Panc1 (cell line): ENCODE data around the gene PRKCA. TPM values are rescaled to one million over a fixed set of nuclear protein-coding genes. Genes with fewer than 3 reads are reported as not detected.
A peak's percentile ranks its signal among the peaks of the same experiment; 100 is the strongest.

Source experiments
- ATAC-seq: fragments of 200-7000 bp; cut with Tn5 transposase; 2 replicates; pipeline ENCODE4 v1.9.1; 2020; ENCODE audit warnings: mild to moderate bottlenecking, moderate library complexity
- BruUV-seq: library from RNA; stranded (reverse); fragments of 400-500 nt; replicated peaks from 2 replicates; lab custom pipeline; 2021; lab: Mats Ljungman, UMichigan
- CTCF ChIA-PET: fragments of 300-600 bp; sonication (Branson Sonifier 250); formaldehyde crosslinking; loops from one replicate; lab custom pipeline; 2022; ENCODE audit warnings: antibody characterized with exemption; lab: Charles Lee
- POLR2A ChIA-PET: fragments of 300-600 bp; sonication (Branson Sonifier 250); formaldehyde crosslinking; loops from one replicate; lab custom pipeline; 2022; ENCODE audit warnings: antibody characterized with exemption; lab: Charles Lee
- DNase-seq: peaks from one replicate; pipeline ENCODE4 v3.0.0-alpha.2; 2010; ENCODE audit warnings: low read depth, low spot score
- H3K27ac ChIP-seq: 2 replicates; pipeline ENCODE4 v1.5.1; 2011; ENCODE audit warnings: mild to moderate bottlenecking, low read length, inconsistent platforms
- H3K27me3 ChIP-seq: fragments of 200-500 bp; sonication (Bioruptor generic); 2 replicates; pipeline ENCODE4 v1.6.0; 2014; ENCODE audit warnings: low read length, inconsistent platforms; ENCODE audit not compliant: control insufficient read depth, insufficient read depth
- H3K36me3 ChIP-seq: fragments of 200-500 bp; sonication (Bioruptor generic); 2 replicates; pipeline ENCODE4 v1.5.1; 2014; ENCODE audit warnings: inconsistent platforms, mild to moderate bottlenecking, low read length, moderate library complexity; ENCODE audit not compliant: control insufficient read depth, insufficient read depth
- H3K4me1 ChIP-seq: 2 replicates; pipeline ENCODE4 v1.5.1; 2011; ENCODE audit warnings: inconsistent platforms, mild to moderate bottlenecking, low read length, moderate library complexity; ENCODE audit not compliant: control insufficient read depth, insufficient read depth
- H3K4me3 ChIP-seq, 2 experiments: 2 replicates each; pipeline ENCODE4 v1.5.1; 2011 to 2012; ENCODE audit warnings: low read depth in 2 of 2, low read length in 2 of 2, mild to moderate bottlenecking in 2 of 2, inconsistent platforms in 1 of 2, moderate library complexity in 1 of 2
- H3K9me3 ChIP-seq: fragments of 200-500 bp; sonication (Bioruptor generic); 2 replicates; pipeline ENCODE4 v1.5.1; 2014; ENCODE audit warnings: low read depth, mild to moderate bottlenecking, inconsistent platforms, low read length, moderate library complexity; ENCODE audit not compliant: control insufficient read depth, insufficient read depth
- CTCF ChIP-seq: fragments of 450-650 bp; IDR thresholded peaks from 2 replicates; pipeline ENCODE4 v1.5.1; 2017; ENCODE audit warnings: mild to moderate bottlenecking
- POLR2AphosphoS5 ChIP-seq: IDR thresholded peaks from 2 replicates; pipeline ENCODE4 v1.6.1; 2012; ENCODE audit warnings: mild to moderate bottlenecking, low read depth, low read length, moderate library complexity
- REST ChIP-seq, 2 experiments: IDR thresholded peaks; 2 replicates each; pipeline ENCODE4 v1.6.1; 2011 to 2012; ENCODE audit warnings: low read depth in 2 of 2, control low read depth in 1 of 2, low read length in 1 of 2, mild to moderate bottlenecking in 1 of 2, moderate library complexity in 1 of 2; ENCODE audit not compliant: insufficient read depth in 1 of 2
- SIN3A ChIP-seq: IDR thresholded peaks from 2 replicates; pipeline ENCODE4 v1.6.1; 2012; ENCODE audit warnings: low read depth, mild to moderate bottlenecking, low read length, moderate library complexity, borderline replicate concordance; ENCODE audit not compliant: insufficient read depth
- TCF7L2 ChIP-seq: IDR thresholded peaks from 2 replicates; pipeline ENCODE4 v1.6.1; 2011; ENCODE audit warnings: mild to moderate bottlenecking, low read depth, low read length, inconsistent platforms
- in situ Hi-C: cut with HindIII; loops from 2 replicates; pipeline ENCODE4 v1.10.0; 2016; ENCODE audit warnings: low sequenced_read_pairs, low pct_unique_long_range_greater_than_20kb
- intact Hi-C: fragments of 100-400 bp; cut with micrococcal nuclease; formaldehyde crosslinking; loops from one replicate; pipeline ENCODE4 v1.10.0; 2022; ENCODE audit not compliant: unreplicated experiment
- total RNA-seq: library from RNA; stranded (reverse); gene quantifications from one replicate; pipeline ENCODE4 v1.2.1, GENCODE V29; 2021; ENCODE audit not compliant: unreplicated experiment

The PRKCA gene
- total RNA-seq, 1 experiment from 2014 or later, result 53.0 TPM

GRCh38 chr17:66760324-66760723 is 457.9 kb downstream of the PRKCA start:
- BruUV-seq, result TSS peak; percentile 62
- intact Hi-C loops, result no loop called here
- no peaks in the 10 kb centered on the region for H3K4me1 ChIP-seq
- no peaks in the 10 kb centered on the region; the same call in 1 of the 2 replicates for H3K36me3 ChIP-seq
- no peak overlapping the region for H3K4me3 ChIP-seq
- DNase-seq, result no peak
- in situ Hi-C loops, result no loop called here
- ChIA-PET POLR2A (no interaction called here), CTCF (no interaction called here)
- ATAC-seq, result no peak
- H3K9me3 ChIP-seq, result no peaks in the 10 kb centered on the region
- no peak overlapping the region for H3K27ac ChIP-seq
- TF ChIP-seq CTCF, result no peak
- TF ChIP-seq SIN3A, result no peak
- no peak for TF ChIP-seq TCF7L2
- no peak for TF ChIP-seq POLR2AphosphoS5
- TF ChIP-seq REST (IDR thresholded peaks at IDR 0.05; ENCODE audit: insufficient read depth in 1 of 2, low read depth in 2 of 2, low read length in 1 of 2), result no peak
- no peaks in the 10 kb centered on the region for H3K27me3 ChIP-seq

- ChIA-PET CTCF (no interaction called here), POLR2A (no interaction called here)
- H3K4me1 ChIP-seq, result no peaks in the 10 kb centered on the region
- H3K27me3 ChIP-seq, result no peaks in the 10 kb centered on the region
- no peak overlapping the region for H3K27ac ChIP-seq
- BruUV-seq, result no TSS peak
- no peak for ATAC-seq
- TF ChIP-seq SIN3A (no peak), CTCF (no peak), POLR2AphosphoS5 (no peak), TCF7L2 (no peak), REST (IDR thresholded peaks at IDR 0.05; ENCODE audit: insufficient read depth in 1 of 2, low read depth in 2 of 2, low read length in 1 of 2) (no peak)
- H3K9me3 ChIP-seq, result no peaks in the 10 kb centered on the region
- H3K36me3 ChIP-seq, result no peaks in the 10 kb centered on the region; the same call in 1 of the 2 replicates
- no peak overlapping the region for H3K4me3 ChIP-seq
- in situ Hi-C loops (no loop called here), intact Hi-C loops (no loop called here)
- no peak for DNase-seq
These were observed 459.9 kb downstream of the PRKCA start for GRCh38 chr17:66762276-66762675.
